ENCODE results near the gene LETM1. TPM values are rescaled to one million over a fixed set of nuclear protein-coding genes. Genes with fewer than 3 reads are reported as not detected.

LETM1 gene
- total RNA-seq, 2 experiments from 2014 or later: 58.3 to 66.8 TPM

GRCh38 chr4:1771555-1772305 lies 84.2 kb downstream of the LETM1 start:
- no peak for DNase-seq (ENCODE audit: low spot score)
- ChIA-PET CTCF (ENCODE audit: unreplicated experiment) (interaction anchor here (0.6 kb wide), 1 partner anchor 670 kb away, joined by 5 read pairs; no protein-coding TSS in a partner anchor), POLR2A (no interaction called here)
- intact Hi-C loops (cut with micrococcal nuclease; ENCODE audit: unreplicated experiment): no loop called here
- no peaks in the 10 kb centered on the region for H4K20me1 ChIP-seq (ENCODE audit: insufficient read depth, low read length)
- no peak overlapping the region for H3K4me2 ChIP-seq (ENCODE audit: low read length)
- no peaks in the 10 kb centered on the region for H3K79me2 ChIP-seq (ENCODE audit: insufficient read depth, low read depth, low read length)
- H3K4me1 ChIP-seq (ENCODE audit: insufficient read depth, low read length, poor library complexity, severe bottlenecking): peaks cover 1% of the 10 kb centered on the region
- no peak overlapping the region for H3K27ac ChIP-seq (ENCODE audit: low read depth, low read length, poor library complexity, severe bottlenecking)
- H3K36me3 ChIP-seq (ENCODE audit: insufficient read depth, low read length): no peaks in the 10 kb centered on the region
- no peaks in the 10 kb centered on the region for H3K9me3 ChIP-seq (ENCODE audit: low read length)
- TF ChIP-seq CTCF (conservative IDR thresholded peaks at IDR 0.05; ENCODE audit: low read length) (no peak), EZH2phosphoT487 (IDR thresholded peaks at IDR 0.05; ENCODE audit: borderline replicate concordance, low read depth, low read length) (no peak)
- H2AFZ ChIP-seq (ENCODE audit: low read length): no peak overlapping the region
- no TSS peak for BruUV-seq (replicated peaks)
- no peaks in the 10 kb centered on the region for H3K9me2 ChIP-seq (ENCODE audit: insufficient read depth, low read length)
- no peak overlapping the region for H3K4me3 ChIP-seq (ENCODE audit: low read depth, low read length, poor library complexity, severe bottlenecking)

GRCh38 chr4:1770791-1771231 lies 85.1 kb downstream of the LETM1 start:
- no peak overlapping the region for H2AFZ ChIP-seq (ENCODE audit: low read length)
- intact Hi-C loops (cut with micrococcal nuclease; ENCODE audit: unreplicated experiment): no loop called here
- no peaks in the 10 kb centered on the region for H3K36me3 ChIP-seq (ENCODE audit: insufficient read depth, low read length)
- TF ChIP-seq CTCF (conservative IDR thresholded peaks at IDR 0.05; ENCODE audit: low read length) (no peak), EZH2phosphoT487 (IDR thresholded peaks at IDR 0.05; ENCODE audit: borderline replicate concordance, low read depth, low read length) (no peak)
- H3K4me1 ChIP-seq (ENCODE audit: insufficient read depth, low read length, poor library complexity, severe bottlenecking): peaks cover 5% of the 10 kb centered on the region
- no peaks in the 10 kb centered on the region for H3K79me2 ChIP-seq (ENCODE audit: insufficient read depth, low read depth, low read length)
- H3K9me3 ChIP-seq (ENCODE audit: low read length): no peaks in the 10 kb centered on the region
- H3K4me3 ChIP-seq (ENCODE audit: low read depth, low read length, poor library complexity, severe bottlenecking): no peak overlapping the region
- H4K20me1 ChIP-seq (ENCODE audit: insufficient read depth, low read length): no peaks in the 10 kb centered on the region
- CTCF ChIA-PET (ENCODE audit: unreplicated experiment): no interaction called here
- no peak overlapping the region for H3K4me2 ChIP-seq (ENCODE audit: low read length)
- no peak overlapping the region for H3K27ac ChIP-seq (ENCODE audit: low read depth, low read length, poor library complexity, severe bottlenecking)
- no peaks in the 10 kb centered on the region for H3K9me2 ChIP-seq (ENCODE audit: insufficient read depth, low read length)
- POLR2A ChIA-PET: no interaction called here
- DNase-seq (ENCODE audit: low spot score): no peak
- BruUV-seq (replicated peaks): no TSS peak

GRCh38 chr4:1770245-1770644 lies 85.7 kb downstream of the LETM1 start:
- CTCF ChIA-PET (ENCODE audit: unreplicated experiment): no interaction called here
- POLR2A ChIA-PET: no interaction called here
- Histone ChIP-seq H3K27ac (ENCODE audit: low read depth, low read length, poor library complexity, severe bottlenecking) (no peak overlapping the region), H3K9me2 (ENCODE audit: insufficient read depth, low read length) (no peaks in the 10 kb centered on the region), H2AFZ (ENCODE audit: low read length) (no peak overlapping the region), H3K79me2 (ENCODE audit: insufficient read depth, low read depth, low read length) (no peaks in the 10 kb centered on the region), H3K36me3 (ENCODE audit: insufficient read depth, low read length) (no peaks in the 10 kb centered on the region), H3K4me3 (ENCODE audit: low read depth, low read length, poor library complexity, severe bottlenecking) (no peak overlapping the region), H4K20me1 (ENCODE audit: insufficient read depth, low read length) (no peaks in the 10 kb centered on the region), H3K4me1 (ENCODE audit: insufficient read depth, low read length, poor library complexity, severe bottlenecking) (peaks cover 5% of the 10 kb centered on the region), H3K4me2 (ENCODE audit: low read length) (no peak overlapping the region), H3K9me3 (ENCODE audit: low read length) (no peaks in the 10 kb centered on the region)
- TF ChIP-seq CTCF (conservative IDR thresholded peaks at IDR 0.05; ENCODE audit: low read length) (no peak), EZH2phosphoT487 (IDR thresholded peaks at IDR 0.05; ENCODE audit: borderline replicate concordance, low read depth, low read length) (no peak)
- DNase-seq (ENCODE audit: low spot score): no peak
- intact Hi-C loops (cut with micrococcal nuclease; ENCODE audit: unreplicated experiment): no loop called here
- BruUV-seq (replicated peaks): no TSS peak

Data from OCI-LY7 (cell line).